ENCODE data around the gene SH3TC2. TPM values are rescaled to one million over a fixed set of nuclear protein-coding genes. Genes with fewer than 3 reads are reported as not detected.

Gene SH3TC2
- total RNA-seq, 1 donor from 2014 or later: 70.0 TPM

- no peak for DNase-seq (ENCODE audit: low spot score)
Measured at GRCh38 chr5:149001162-149001561, 61.7 kb downstream of the SH3TC2 start.

- DNase-seq (ENCODE audit: low spot score): no peak
Measured at GRCh38 chr5:148999741-149000140, 63.1 kb downstream of the SH3TC2 start.

GRCh38 chr5:148998174-148998797, 64.6 kb downstream of the SH3TC2 start:
- DNase-seq (ENCODE audit: low spot score): no peak

- no peak for DNase-seq (ENCODE audit: low spot score)
Measured at GRCh38 chr5:148996270-148996669, 66.6 kb downstream of the SH3TC2 start.

- DNase-seq (ENCODE audit: low spot score): no peak
Measured at GRCh38 chr5:148995791-148996190, 67.1 kb downstream of the SH3TC2 start.

GRCh38 chr5:148993283-148993936, 69.5 kb downstream of the SH3TC2 start:
- no peak for DNase-seq (ENCODE audit: low spot score)

- no peak for DNase-seq (ENCODE audit: low spot score)
Measured at GRCh38 chr5:148992265-148992664, 70.6 kb downstream of the SH3TC2 start.

- DNase-seq (ENCODE audit: low spot score): no peak
Measured at GRCh38 chr5:148991566-148991965, 71.3 kb downstream of the SH3TC2 start.

- DNase-seq (ENCODE audit: low spot score): no peak
Measured at GRCh38 chr5:148990817-148991216, 72.0 kb downstream of the SH3TC2 start.

GRCh38 chr5:148989567-148989966, 73.3 kb downstream of the SH3TC2 start:
- no peak for DNase-seq (ENCODE audit: low spot score)

GRCh38 chr5:148988328-148988727, 74.5 kb downstream of the SH3TC2 start:
- DNase-seq (ENCODE audit: low spot score): no peak

GRCh38 chr5:148986636-148987035, 76.2 kb downstream of the SH3TC2 start:
- no peak for DNase-seq (ENCODE audit: low spot score)

GRCh38 chr5:148984345-148984744, 78.5 kb downstream of the SH3TC2 start:
- no peak for DNase-seq (ENCODE audit: low spot score)

GRCh38 chr5:148981353-148981752, 81.5 kb downstream of the SH3TC2 start:
- no peak for DNase-seq (ENCODE audit: low spot score)

GRCh38 chr5:148980731-148981130, 82.1 kb downstream of the SH3TC2 start:
- no peak for DNase-seq (ENCODE audit: low spot score)

- no peak for DNase-seq (ENCODE audit: low spot score)
Measured at GRCh38 chr5:148979083-148979723, 83.7 kb downstream of the SH3TC2 start.

- no peak for DNase-seq (ENCODE audit: low spot score)
Measured at GRCh38 chr5:148978370-148979082, 84.3 kb downstream of the SH3TC2 start.

GRCh38 chr5:148976569-148977381, 86.1 kb downstream of the SH3TC2 start:
- DNase-seq (ENCODE audit: low spot score): no peak

- DNase-seq (ENCODE audit: low spot score): no peak
Measured at GRCh38 chr5:148974642-148975327, 88.1 kb downstream of the SH3TC2 start.

GRCh38 chr5:148973455-148973854, 89.4 kb downstream of the SH3TC2 start:
- no peak for DNase-seq (ENCODE audit: low spot score)

- no peak for DNase-seq (ENCODE audit: low spot score)
Measured at GRCh38 chr5:148972974-148973374, 89.9 kb downstream of the SH3TC2 start.
